Myocyte (in vitro differentiated cells): ENCODE measurements around the gene TUBB4A. TPM values are rescaled to one million over a fixed set of nuclear protein-coding genes. Genes with fewer than 3 reads are reported as not detected.
"Not testable (repeated sequence)": the region's sequence is repeated elsewhere in the genome, so short reads cannot be mapped to it uniquely, and the experiment has no call there.

Experiments
- DNase-seq: peaks from one replicate; pipeline ENCODE4 v3.0.0-alpha.2; 2012; ENCODE audit warnings: low read depth
- polyA plus RNA-seq: library from polyadenylated mRNA; unstranded; fragments of >200 nt; gene quantifications from one replicate; pipeline ENCODE4 v1.2.1, GENCODE V29; 2012; ENCODE audit warnings: missing spikeins
- total RNA-seq: library from RNA; depleted of rRNA; stranded (reverse); fragments of >200 nt; gene quantifications from 2 replicates; pipeline ENCODE4 v1.2.3, GENCODE V29; 2014

TUBB4A gene
- total RNA-seq, result not detected in 2 replicates
- polyA plus RNA-seq, result not detected

DNA sequence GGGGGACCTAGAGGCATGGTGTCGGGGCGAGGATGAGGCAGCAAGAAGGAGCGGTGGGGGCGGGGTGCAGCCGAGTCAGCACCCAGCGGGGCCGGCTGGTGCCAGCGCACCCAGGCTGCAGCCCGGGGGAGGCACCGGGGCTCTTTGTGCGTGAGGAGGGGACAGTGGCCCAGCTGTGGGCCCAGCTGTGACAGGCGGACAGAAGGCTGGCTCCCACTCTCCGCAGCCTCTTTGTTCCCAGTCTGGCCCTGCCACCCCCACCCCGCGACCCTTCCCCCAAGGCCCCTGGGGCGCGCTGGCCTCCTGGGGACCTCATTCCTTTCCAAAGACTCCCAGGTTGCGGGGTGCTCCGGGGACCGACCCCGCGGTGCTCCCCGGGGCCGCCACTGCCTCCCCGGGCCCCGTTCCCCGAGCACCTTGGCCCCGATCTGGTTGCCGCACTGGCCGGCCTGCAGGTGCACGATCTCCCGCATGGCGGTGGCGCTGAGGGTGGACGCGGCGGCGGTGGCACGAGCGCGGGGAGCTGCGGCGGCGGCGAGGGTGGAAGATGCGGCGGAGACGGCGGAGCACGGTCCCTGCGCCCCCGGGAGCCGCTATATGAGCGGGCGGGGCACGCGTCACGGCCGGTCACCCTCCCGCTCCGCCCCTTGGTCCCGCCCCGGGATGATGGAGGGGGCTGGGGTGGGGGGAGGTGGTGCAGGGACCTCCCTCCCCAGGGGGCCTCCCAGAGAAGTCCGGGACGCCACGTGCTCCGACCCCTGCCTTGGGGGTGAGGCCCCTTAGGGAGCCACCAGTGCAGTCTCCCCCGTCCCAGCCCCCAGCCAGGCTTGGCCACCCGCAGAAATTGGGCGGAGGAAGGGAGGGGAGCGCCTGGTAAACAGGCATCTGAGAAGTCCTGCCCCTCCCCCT lies at the start of gene TUBB4A:
Gene TUBB4A, minus strand, starts transcription at position 570 of the 909 bp plus-strand sequence. Its CDS starts 97 bp downstream, at position 473.
- no peak for DNase-seq

- DNase-seq, result no peak
Observed at GRCh38 chr19:6551091-6551490, 49.0 kb upstream of the TUBB4A start.

- not testable (repeated sequence) for DNase-seq
Observed at GRCh38 chr19:6550679-6551078, 48.6 kb upstream of the TUBB4A start.

- no peak for DNase-seq
Observed at GRCh38 chr19:6543866-6544347, 41.8 kb upstream of the TUBB4A start.

- DNase-seq, result no peak
Observed at GRCh38 chr19:6540918-6541689, 39.0 kb upstream of the TUBB4A start.

- no peak for DNase-seq
Observed at GRCh38 chr19:6539514-6539913, 37.4 kb upstream of the TUBB4A start.

DNA sequence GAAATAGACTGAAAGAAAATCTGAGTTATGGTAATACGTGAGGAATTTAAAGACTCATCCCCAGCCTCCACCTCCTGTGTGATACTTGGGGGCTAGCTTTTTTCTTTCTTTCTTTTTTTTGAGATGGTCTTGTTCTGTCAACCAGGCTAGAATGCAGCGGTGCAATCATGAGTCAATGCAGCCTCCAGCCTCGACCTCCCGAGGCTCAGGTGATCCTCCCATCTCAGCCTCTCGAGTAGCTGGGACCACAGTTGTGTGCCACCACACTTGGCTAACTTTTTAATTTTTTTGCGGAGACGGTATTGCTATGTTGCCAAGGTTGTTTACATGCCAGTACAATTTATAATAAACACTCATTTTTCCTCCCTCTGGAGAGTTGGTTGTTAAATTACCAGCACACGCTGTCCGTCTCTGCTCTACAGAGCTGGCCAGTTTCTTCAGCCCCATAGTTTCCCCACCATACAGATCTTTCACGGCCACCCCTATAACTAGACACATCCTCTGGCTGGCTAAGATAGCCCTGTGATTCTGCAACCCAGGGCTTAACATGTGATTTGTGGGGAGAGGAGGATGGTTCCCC lies 33.5 kb upstream of the TUBB4A start:
- DNase-seq, result no peak

DNA sequence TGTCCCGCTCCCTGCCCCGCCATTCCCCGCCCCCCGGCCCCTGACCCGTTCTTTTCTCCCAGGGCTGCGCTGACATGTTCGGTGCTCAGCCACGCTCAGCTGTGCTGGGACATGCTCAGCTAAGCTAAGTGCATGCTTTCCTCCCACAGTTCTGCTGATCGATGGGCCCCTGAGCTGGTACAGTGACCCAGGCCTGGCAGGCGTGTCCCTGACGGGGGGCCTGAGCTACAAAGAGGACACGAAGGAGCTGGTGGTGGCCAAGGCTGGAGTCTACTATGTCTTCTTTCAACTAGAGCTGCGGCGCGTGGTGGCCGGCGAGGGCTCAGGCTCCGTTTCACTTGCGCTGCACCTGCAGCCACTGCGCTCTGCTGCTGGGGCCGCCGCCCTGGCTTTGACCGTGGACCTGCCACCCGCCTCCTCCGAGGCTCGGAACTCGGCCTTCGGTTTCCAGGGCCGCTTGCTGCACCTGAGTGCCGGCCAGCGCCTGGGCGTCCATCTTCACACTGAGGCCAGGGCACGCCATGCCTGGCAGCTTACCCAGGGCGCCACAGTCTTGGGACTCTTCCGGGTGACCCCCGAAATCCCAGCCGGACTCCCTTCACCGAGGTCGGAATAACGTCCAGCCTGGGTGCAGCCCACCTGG lies 32.5 kb upstream of the TUBB4A start:
- no peak for DNase-seq

DNA sequence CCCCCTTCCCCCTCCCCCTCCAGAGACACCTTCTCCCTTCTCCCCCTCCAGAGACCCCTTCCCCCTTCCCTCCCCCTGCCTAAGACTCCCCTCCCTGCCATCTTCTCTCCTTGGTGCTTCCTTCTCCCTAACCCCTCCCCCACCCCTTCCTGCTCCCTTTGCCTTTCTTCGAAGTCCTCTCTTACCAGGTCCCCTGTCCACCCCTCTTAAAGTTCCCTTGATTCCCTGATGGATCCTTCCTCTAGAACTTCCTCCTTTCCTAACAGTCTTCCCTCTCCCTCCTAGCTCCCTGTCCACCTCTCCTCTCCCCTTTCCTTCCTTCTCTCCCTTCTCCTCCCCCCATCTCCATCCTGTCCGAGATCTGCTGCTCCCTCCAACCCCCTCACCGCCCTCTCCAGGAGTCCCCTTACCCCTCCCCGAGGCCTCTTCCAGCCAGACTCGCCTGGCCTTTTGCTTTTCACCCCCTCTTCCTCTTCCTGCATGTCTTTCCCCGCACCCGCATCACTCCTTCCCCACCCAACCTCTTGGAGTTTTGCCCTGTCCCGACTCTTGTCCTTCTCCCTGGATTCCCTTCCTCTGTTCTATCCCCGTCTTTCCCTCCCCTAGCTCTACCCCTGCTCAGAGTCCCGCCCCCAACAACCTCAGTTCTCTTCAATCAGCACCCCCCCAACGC lies 31.8 kb upstream of the TUBB4A start:
- no peak for DNase-seq

- DNase-seq, result no peak
Observed at GRCh38 chr19:6533000-6533328, 30.9 kb upstream of the TUBB4A start.

DNA sequence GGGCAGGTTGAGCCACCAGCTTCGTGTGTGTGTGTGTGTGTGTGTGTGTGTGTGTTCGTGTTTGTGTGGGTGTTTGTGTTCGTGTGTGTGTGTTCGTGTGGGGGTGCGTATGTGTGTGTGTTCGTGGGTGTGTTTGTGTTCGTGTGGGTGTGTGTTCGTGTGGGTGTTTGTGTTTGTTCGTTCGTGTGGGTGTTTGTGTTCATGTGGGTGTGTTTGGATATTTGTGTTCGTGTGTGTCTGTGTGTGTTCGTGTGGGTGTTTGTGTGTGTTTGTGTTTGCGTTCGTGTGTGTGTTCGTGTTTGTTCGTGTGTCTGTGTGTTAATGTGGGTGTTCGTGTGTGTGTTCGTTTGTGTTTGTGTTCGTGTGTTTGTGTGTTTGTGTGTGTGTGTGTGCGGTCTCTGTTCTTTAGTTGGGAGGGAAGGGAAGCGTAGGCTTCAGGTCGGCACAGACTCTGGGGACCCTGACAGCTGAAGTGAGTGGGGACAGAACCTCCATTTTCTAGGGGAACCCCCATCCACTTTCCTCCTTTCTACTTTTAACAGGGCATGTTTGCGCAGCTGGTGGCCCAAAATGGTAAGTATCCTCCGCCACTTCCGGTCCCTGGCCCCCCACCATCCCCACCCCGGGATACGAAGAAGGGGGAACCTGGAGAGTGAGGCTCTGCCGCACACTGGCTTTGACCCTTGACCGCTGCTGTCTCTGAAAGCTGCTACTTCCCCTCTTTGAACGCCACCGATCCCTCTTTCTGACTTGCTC lies 30.3 kb upstream of the TUBB4A start:
- no peak for DNase-seq

GRCh38 chr19:6531956-6532243 lies 29.8 kb upstream of the TUBB4A start:
- no peak for DNase-seq

DNA sequence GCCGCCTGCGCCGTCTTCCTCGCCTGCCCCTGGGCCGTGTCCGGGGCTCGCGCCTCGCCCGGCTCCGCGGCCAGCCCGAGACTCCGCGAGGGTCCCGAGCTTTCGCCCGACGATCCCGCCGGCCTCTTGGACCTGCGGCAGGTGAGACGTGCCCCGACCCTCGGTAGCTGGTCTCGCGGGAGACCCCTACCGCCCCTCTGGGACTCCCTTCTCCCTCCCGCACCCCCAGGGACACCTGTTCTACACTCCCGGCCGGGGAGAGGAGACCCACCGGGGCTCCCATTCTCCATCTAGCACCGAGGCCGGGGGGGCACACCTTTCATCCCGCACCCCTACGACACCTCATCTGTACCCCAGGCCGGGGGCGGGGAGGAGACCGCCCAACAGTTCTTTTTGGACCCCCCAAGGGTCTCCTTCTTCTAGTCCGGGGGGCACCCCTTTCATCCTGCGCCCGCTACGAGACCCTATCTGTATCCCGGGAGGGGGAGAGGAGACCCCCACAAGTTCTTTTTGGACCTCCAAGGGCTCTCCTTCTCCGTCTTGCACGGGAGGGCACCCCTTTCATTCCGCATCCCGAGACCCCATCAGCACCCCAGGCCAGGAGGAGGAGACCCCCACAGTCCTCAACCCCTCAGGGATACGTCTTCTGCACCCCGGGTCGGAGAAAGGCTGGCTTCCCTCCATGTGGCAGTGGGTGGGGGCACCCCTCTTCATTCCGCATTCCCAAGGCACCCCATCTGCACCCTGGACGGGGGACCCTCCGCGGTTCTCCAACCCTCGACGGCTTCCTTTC lies 29.2 kb upstream of the TUBB4A start:
- DNase-seq, result no peak

GRCh38 chr19:6530386-6531162 lies 28.5 kb upstream of the TUBB4A start, which contains the start of gene TNFSF9:
Gene TNFSF9 (plus strand): TSS chr19:6531026. CDS start chr19:6531037, 11 bp downstream.
- peak; percentile 89 for DNase-seq

- no peak for DNase-seq
Observed at GRCh38 chr19:6529937-6530385, 27.9 kb upstream of the TUBB4A start.

DNA sequence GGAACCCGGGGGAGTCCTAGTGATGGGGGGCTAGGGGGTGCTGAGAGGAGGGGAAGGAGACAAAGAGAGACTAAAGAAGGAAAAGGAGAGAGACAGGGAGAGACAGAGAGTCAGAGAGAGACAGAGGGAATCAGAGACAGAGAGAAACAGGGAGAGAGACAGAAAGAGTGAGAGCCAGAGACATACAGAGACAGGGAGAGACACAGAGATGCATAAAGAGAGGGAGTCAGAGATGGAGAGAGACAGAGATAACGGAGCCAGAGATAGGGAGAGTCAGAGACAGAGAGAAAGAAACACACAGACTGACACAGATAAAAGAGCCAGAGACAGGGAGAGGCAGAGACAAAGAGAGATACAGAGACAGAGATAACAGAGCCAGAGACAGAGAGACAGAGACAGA lies 27.2 kb upstream of the TUBB4A start:
- no peak for DNase-seq

GRCh38 chr19:6528544-6529121 lies 26.5 kb upstream of the TUBB4A start:
- no peak for DNase-seq
